ENCODE measurements around the gene YRDC. TPM values are rescaled to one million over a fixed set of nuclear protein-coding genes. Genes with fewer than 3 reads are reported as not detected.

The YRDC gene
- total RNA-seq, 1 experiment from 2014 or later: 41.8 TPM

DNA sequence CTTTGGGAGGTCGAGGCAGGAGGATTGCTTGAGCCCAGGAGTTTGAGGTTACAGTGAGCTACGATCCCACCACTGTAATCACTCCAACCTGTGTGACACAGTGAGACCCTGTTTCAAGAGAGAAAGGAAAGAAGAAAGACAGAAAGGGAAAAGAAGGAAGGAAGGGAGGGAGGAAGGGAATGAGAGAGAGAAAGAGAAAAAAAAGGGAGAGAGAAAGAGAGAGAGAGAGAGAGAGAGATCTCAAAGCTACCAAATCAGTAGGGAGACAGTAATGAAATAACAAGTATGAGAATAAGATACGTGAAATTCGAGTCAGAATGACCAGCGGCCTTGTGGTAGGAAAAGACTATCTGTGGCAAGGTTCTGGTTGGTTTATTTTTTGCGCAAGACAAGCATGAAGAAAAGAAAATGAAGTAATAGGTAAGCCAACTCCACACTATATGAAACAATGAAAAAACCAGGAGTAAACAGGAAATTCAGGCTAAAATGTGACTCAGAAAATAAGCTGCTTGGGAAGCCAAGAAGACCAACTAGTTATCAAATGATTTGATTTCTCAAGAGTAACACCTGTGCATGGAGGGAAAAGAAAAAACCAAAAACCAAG lies 42.4 kb upstream of the YRDC start:
- no TSS peak for BruUV-seq (replicated peaks)
- H3K36me3 ChIP-seq (ENCODE audit: low read depth, low read length): peaks cover 11% of the 10 kb centered on the region; the same call in 1 of the 2 replicates
- CTCF ChIA-PET: interaction anchor here (1.3 kb wide), 1 partner anchor 9 kb away, joined by 3 read pairs; the partner anchor contains the start of gene MTF1
- no peak overlapping the region for H3K4me2 ChIP-seq (ENCODE audit: low read length)
- H3K79me2 ChIP-seq (ENCODE audit: low read length): peaks cover 75% of the 10 kb centered on the region
- POLR2A ChIA-PET (ENCODE audit: unreplicated experiment): interaction anchor here (0.5 kb wide), 1 partner anchor 162 kb away, joined by 3 read pairs; no protein-coding TSS in a partner anchor
- no peaks in the 10 kb centered on the region for H3F3A ChIP-seq (ENCODE audit: low read length, unreplicated experiment)
- no peaks in the 10 kb centered on the region for H3K9me2 ChIP-seq (replicated peaks; ENCODE audit: low read length)
- TF ChIP-seq, protein P1, sequence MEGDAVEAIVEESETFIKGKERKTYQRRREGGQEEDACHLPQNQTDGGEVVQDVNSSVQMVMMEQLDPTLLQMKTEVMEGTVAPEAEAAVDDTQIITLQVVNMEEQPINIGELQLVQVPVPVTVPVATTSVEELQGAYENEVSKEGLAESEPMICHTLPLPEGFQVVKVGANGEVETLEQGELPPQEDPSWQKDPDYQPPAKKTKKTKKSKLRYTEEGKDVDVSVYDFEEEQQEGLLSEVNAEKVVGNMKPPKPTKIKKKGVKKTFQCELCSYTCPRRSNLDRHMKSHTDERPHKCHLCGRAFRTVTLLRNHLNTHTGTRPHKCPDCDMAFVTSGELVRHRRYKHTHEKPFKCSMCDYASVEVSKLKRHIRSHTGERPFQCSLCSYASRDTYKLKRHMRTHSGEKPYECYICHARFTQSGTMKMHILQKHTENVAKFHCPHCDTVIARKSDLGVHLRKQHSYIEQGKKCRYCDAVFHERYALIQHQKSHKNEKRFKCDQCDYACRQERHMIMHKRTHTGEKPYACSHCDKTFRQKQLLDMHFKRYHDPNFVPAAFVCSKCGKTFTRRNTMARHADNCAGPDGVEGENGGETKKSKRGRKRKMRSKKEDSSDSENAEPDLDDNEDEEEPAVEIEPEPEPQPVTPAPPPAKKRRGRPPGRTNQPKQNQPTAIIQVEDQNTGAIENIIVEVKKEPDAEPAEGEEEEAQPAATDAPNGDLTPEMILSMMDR (conservative IDR thresholded peaks at IDR 0.05; ENCODE audit: low read depth, low read length): no peak
- no peak for TF ChIP-seq EZH2phosphoT487 (IDR thresholded peaks at IDR 0.05; ENCODE audit: borderline replicate concordance, low read length)
- no peak for TF ChIP-seq EZH2 (IDR thresholded peaks at IDR 0.05; ENCODE audit: low read length, unreplicated experiment)
- H3K9me3 ChIP-seq (ENCODE audit: low read length): no peaks in the 10 kb centered on the region
- no peak for ATAC-seq
- no peak overlapping the region for H2AFZ ChIP-seq (ENCODE audit: low read length)
- H3K27ac ChIP-seq (ENCODE audit: low read length): no peak overlapping the region
- H3K4me1 ChIP-seq (ENCODE audit: insufficient read depth, low read length): peaks cover 10% of the 10 kb centered on the region
- H3K27me3 ChIP-seq (ENCODE audit: low read length): no peaks in the 10 kb centered on the region
- no peak overlapping the region for H3K4me3 ChIP-seq (ENCODE audit: low read length)
- no peak overlapping the region for H3K9ac ChIP-seq (ENCODE audit: low read length)
- peak; percentile 32 for DNase-seq
- peaks cover 11% of the 10 kb centered on the region; the same call in 1 of the 2 replicates for H4K20me1 ChIP-seq (ENCODE audit: low read length)
- intact Hi-C loops (cut with micrococcal nuclease): no loop called here

DNA sequence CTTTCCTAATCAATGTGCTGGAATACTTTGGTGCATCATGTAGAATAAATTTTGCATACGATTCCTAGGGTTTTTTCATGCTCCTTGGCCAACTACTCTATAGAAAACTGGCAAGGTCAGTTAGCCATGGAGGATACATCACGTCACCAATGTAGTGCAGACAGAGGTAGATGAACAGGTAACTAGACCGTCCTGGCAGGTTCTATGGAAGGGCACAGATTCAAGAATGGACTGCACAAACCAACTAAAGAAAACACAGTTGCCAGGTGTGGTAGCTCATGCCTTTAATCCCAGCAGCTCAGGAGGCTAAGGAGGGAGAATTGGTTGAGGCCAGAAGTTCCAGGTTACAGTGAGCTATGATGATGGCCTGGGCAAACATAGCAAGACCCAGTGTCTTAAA lies 41.5 kb upstream of the YRDC start:
- Histone ChIP-seq H3K27me3 (ENCODE audit: low read length) (no peaks in the 10 kb centered on the region), H3K27ac (ENCODE audit: low read length) (no peak overlapping the region), H3K9me3 (ENCODE audit: low read length) (no peaks in the 10 kb centered on the region), H4K20me1 (ENCODE audit: low read length) (peaks cover 11% of the 10 kb centered on the region; the same call in 1 of the 2 replicates), H3K4me3 (ENCODE audit: low read length) (no peak overlapping the region), H3K4me2 (ENCODE audit: low read length) (no peak overlapping the region), H3K4me1 (ENCODE audit: insufficient read depth, low read length) (peaks cover 10% of the 10 kb centered on the region), H2AFZ (ENCODE audit: low read length) (no peak overlapping the region), H3K9me2 (replicated peaks; ENCODE audit: low read length) (no peaks in the 10 kb centered on the region), H3F3A (ENCODE audit: low read length, unreplicated experiment) (no peaks in the 10 kb centered on the region), H3K36me3 (ENCODE audit: low read depth, low read length) (peaks cover 10% of the 10 kb centered on the region; the same call in 1 of the 2 replicates), H3K79me2 (ENCODE audit: low read length) (peaks cover 68% of the 10 kb centered on the region), H3K9ac (ENCODE audit: low read length) (no peak overlapping the region)
- BruUV-seq (replicated peaks): no TSS peak
- intact Hi-C loops (cut with micrococcal nuclease): no loop called here
- DNase-seq (no peak), ATAC-seq (no peak)
- POLR2A ChIA-PET (ENCODE audit: unreplicated experiment): no interaction called here
- TF ChIP-seq EZH2 (IDR thresholded peaks at IDR 0.05; ENCODE audit: low read length, unreplicated experiment): no peak
- TF ChIP-seq EZH2phosphoT487 (IDR thresholded peaks at IDR 0.05; ENCODE audit: borderline replicate concordance, low read length): no peak
- TF ChIP-seq, protein P1 (conservative IDR thresholded peaks at IDR 0.05; ENCODE audit: low read depth, low read length): no peak
- CTCF ChIA-PET: no interaction called here

DNA sequence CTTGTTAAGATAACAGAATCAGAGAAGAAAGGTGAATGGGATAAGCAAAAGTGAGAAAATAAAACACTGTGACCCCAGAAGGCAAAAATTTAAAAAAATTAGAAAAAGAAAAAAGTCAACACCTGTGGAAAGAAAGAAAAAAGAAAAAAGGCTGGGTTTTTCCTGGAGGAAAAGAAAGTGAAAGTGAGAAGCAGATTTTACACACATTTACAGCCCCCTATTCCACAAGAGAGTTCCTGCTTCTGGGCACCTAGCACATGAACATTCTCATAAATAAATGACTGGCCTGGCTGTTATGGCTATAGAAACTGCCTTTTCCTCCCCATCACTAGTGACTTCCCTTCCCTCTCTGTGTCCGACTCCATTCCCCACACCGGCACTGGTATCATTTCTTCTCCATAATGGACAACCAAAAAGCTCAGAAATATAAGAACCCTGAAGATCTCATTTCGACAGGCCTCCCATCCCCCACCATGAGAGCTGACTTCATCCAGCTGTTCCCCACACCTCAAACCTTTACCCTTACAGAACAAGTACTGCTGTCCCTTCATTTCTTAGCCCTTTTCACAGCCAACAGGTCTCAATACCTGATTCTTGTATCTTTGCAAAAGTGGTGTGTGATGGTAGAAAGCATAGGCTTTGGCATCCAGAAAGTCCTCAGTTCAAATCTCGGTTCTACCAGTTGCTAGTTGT lies 38.8 kb upstream of the YRDC start:
- CTCF ChIA-PET: no interaction called here
- intact Hi-C loops (cut with micrococcal nuclease): no loop called here
- Histone ChIP-seq H3K4me3 (ENCODE audit: low read length) (no peak overlapping the region), H3K27ac (ENCODE audit: low read length) (no peak overlapping the region), H3K27me3 (ENCODE audit: low read length) (no peaks in the 10 kb centered on the region), H3K4me2 (ENCODE audit: low read length) (no peak overlapping the region), H3K36me3 (ENCODE audit: low read depth, low read length) (peaks cover 7% of the 10 kb centered on the region; the same call in 1 of the 2 replicates), H3K79me2 (ENCODE audit: low read length) (peaks cover 46% of the 10 kb centered on the region), H4K20me1 (ENCODE audit: low read length) (peaks cover 6% of the 10 kb centered on the region; the same call in 1 of the 2 replicates), H3K9me2 (replicated peaks; ENCODE audit: low read length) (no peaks in the 10 kb centered on the region), H3K9ac (ENCODE audit: low read length) (no peak overlapping the region), H3K4me1 (ENCODE audit: insufficient read depth, low read length) (peaks cover 10% of the 10 kb centered on the region), H3F3A (ENCODE audit: low read length, unreplicated experiment) (no peaks in the 10 kb centered on the region), H3K9me3 (ENCODE audit: low read length) (no peaks in the 10 kb centered on the region), H2AFZ (ENCODE audit: low read length) (no peak overlapping the region)
- DNase-seq (no peak), ATAC-seq (no peak)
- POLR2A ChIA-PET (ENCODE audit: unreplicated experiment): no interaction called here
- no TSS peak for BruUV-seq (replicated peaks)
- TF ChIP-seq EZH2phosphoT487 (IDR thresholded peaks at IDR 0.05; ENCODE audit: borderline replicate concordance, low read length) (no peak), EZH2 (IDR thresholded peaks at IDR 0.05; ENCODE audit: low read length, unreplicated experiment) (no peak)
- TF ChIP-seq, protein P1 (conservative IDR thresholded peaks at IDR 0.05; ENCODE audit: low read depth, low read length): no peak

Measured in PC-3 (cell line).